Measurements from ENCODE around the gene CIAO2B.
A peak's percentile ranks its signal among the peaks of the same experiment; 100 is the strongest.

The CIAO2B gene

GRCh38 chr16:66919569-66920298 is 14.5 kb downstream of the CIAO2B start:
- no peak for DNase-seq

DNA sequence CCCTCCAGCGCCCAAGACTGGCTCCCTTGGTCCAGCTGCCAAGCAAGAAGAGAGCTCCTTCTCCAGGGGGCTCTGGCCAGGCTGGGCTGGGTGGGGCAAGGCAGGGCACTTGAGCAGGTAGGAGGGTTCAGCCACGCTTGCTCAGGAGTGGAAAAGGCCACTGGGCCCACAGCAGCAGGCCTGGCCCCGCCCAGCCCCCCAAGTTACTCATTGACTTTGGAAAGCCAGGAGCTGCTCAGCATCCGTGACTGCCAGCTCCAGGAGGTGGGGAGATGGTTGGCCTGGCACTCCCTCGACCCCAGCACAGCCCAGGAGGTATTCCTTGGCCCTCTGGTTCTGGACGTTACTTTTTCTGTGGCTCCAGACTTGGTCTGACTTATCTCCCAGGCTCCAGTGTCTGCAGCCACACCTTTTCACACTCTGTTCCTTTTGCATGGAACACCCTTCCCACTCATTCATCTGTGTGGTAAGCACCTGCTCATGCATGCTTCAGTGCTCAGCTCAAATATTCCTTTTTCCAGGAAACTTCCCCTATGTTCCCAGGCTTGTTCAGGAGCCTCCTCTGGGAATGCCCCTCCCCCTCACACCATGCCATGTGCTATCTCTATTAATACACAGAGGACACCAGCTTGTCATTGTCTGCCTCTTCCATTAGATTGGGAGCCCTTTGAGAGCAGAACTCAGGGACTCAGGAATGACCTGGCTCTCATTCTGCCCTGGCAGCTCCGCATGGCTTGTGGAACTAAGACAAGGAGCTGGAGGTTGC is 15.2 kb downstream of the CIAO2B start, which contains the start of gene CDH16:
Gene CDH16 (minus strand): TSS at position 83 of the 766 bp plus-strand sequence. CDS start 820 bp downstream, outside the sequence.
- DNase-seq = no peak

DNA sequence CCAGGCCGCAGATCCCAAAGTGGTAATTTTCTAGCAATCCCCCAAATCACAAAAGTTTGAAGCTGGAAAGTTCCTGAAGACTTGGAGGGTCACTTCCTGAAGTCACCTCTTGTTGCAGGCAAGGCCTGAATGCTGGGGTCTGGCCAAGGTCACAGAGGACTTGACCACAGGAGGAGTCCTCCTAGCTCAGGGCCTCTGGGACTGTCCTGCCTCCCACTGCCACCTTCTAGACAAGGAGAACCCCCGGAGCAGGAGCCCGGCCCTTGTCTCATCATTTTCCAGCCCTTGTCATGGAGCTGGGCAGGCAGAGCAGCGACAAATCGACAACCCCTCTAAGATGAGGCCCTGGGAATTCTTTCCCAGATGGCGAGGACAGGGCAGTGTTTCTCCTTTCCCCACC is 15.8 kb downstream of the CIAO2B start:
- no peak for DNase-seq

DNA sequence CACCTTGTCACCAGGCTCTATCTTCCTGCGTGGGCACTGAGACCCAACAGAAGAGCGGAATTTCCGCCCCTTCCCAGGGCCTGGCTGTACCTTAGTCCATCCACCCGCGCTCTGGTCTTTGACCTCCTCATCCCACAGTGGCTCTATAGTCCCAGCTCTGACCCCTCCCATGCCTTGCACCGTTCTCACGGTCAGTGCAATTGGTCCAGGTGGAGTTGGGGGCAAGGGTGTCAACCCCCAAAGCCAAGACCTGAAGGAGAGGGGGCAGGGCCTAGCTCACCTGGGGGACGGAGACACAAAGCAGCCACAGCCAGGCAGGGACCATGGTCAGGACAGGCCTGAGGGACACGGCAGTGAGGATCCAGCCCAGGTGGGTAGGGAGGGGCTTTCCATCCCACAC is 16.5 kb downstream of the CIAO2B start:
- no peak for DNase-seq

GRCh38 chr16:66916518-66916917 is 17.7 kb downstream of the CIAO2B start:
- no peak for DNase-seq

- no peak for DNase-seq
Observed at GRCh38 chr16:66915041-66915440, 19.2 kb downstream of the CIAO2B start.

DNA sequence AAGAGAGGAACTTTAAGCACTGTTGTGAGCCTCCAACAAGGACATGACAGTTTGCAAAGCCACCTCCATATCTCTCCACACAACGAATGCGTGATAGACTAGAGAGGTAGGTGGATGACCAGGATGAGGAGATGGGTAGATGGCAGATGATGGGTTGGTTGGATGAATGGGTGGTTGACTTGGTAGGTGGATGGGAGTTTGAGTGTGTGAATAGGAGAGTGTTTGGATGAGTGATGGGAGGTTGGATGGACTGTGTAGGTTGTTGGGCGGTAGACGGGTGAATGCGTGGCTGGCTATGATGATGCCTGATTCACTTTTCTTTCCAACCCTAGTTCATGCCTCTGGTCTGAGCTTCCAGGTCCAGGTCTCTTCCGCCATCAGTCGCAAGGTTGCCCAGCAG is 19.7 kb downstream of the CIAO2B start:
- no peak for DNase-seq

GRCh38 chr16:66913711-66914110 is 20.5 kb downstream of the CIAO2B start:
- DNase-seq = no peak

DNA sequence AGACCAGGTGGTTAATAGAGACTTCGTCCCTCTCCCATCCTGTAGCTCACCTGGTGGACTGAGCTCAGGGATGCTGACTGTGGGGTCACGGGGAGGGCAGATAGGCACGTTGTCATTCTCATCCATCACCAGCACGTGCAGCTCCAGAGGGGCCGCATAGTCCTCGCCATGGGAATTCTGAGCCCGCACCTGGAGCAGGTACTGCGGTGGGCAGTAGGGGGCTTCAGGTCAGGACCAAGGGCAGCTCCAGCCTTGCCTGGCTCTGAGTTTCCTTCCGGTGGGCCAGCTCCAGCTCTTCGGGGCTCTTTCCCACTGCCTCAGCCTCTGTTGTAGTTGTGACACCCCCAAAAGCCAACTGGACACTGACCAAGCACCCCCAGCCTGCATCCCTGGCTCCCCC is 21.1 kb downstream of the CIAO2B start:
- DNase-seq = no peak

GRCh38 chr16:66911801-66912200 is 22.4 kb downstream of the CIAO2B start:
- no peak for DNase-seq

- no peak for DNase-seq
Observed at GRCh38 chr16:66911112-66911511, 23.1 kb downstream of the CIAO2B start.

GRCh38 chr16:66910175-66910940 is 23.8 kb downstream of the CIAO2B start:
- no peak for DNase-seq

DNA sequence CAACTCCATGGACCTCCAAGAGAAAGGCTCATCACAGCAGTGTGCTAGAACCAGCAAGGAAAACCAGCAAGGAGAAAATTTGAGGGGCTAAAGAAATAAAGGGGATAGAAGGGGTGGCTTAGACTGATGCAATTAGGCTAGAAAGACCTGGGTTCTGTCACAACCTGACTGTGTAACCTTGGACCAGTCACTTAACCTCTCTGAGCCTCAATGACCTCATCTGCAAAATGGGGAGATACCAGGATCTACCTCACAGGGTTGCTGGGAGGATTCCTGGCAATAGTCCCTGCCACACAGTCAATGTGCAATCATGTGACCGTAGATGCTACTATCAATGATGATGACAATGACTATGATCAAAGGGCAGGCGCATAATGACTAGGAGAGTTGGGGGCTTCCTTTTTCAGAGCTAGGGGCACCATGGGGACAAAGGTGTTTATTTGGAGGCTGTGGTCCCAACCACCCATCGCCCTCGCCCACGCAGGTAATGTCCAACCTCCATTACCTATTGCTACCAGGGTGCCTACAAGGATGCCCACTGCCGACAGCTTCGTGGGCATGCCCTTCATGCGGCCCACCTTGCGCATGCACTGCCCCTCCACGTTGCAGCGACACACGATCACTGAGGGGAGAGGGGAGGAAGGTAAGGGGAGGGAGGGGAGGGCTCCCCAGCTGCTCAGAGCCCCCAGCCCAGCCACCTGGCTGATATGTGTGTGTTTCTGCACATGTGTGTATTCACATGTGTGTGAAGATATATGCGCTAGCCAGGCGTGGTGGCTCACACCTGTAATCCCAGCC is 25.2 kb downstream of the CIAO2B start:
- no peak for DNase-seq

- no peak for DNase-seq
Observed at GRCh38 chr16:66908116-66908515, 26.1 kb downstream of the CIAO2B start.

DNA sequence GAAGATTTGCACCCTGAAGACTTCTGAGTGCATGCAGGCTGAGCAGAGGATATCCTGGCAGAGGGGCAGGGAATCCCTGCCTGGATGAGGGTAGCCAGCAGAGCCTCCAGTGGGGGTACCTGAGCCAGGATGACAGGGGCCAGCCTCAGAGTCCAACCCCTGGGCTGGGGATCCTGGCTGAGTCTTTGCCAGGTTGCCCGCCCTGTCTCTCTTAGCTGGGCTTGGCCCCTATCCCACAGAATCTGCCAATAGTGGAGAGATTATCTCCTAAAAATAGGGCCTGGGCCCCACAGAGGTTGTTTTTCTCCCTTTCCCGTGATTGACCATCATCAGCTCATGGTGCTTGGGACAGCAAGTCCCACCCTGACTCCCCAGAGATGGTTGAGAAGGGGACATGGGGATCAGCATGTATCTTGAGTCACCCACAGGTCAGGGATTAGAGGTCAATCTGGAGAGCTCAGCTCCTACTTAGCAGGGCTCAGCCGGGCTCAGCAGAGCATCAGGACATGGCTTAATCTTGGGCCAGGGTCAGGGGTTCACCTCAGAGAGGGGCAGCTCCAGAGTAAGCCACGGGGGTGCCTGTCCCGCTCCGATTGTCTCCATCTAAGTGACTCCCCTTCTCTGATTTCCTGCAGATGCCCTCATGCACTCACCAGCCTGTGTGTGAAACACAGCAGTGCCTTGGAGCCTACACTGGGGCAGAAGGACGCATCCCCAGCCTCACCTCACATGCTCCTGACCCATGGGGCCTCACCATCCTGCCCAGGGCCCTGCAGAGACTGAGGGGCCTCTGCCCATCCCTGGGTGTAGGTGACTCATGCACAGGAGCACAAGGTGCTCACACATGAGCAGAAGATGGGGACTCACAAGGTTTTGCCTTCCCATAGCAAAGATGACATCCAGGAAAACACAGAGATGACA is 27.0 kb downstream of the CIAO2B start:
- DNase-seq = no peak

DNA sequence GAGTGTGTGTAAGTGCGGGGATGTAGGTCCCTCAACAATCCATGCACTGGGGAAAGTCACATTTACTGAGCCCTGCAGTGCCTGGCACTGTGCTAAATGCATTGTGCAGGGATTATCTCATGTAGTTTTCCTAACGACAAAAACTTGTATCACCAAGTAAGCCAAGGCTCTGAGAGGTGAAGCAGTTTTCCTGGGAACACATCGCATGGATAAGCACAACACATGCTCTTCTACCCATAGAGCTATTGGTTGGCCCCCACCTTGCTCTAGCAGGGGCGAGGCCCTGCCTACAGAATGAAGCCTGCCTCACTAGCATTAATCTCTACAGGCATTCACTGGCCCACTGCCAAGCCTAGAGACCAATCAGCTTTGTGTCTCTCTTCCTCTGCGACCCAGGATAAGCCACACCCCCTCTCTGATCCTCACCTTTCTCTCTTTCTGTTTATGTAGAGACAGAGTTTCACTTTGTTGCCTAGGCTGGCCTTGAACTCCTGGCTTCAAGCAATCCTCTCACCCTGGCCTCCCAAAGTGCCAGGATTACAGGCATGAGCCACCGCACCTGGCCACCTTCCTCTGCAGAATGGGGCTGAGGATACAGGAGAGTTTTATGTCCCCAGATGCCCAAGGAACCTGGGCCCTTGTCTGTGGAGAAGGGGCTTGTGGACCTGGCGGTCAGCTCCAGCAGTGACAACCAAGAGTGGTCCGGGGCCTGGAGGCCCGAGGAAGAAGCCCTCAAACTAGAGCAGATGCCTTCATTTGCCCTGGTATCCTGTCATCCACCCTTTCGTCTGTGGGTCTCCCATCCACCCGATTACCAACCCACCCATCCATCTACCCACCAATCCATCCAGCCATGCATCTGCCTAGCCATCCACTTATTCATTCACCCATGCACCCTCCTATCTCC is 28.3 kb downstream of the CIAO2B start:
- peak; percentile 22 to 28 for DNase-seq

DNA sequence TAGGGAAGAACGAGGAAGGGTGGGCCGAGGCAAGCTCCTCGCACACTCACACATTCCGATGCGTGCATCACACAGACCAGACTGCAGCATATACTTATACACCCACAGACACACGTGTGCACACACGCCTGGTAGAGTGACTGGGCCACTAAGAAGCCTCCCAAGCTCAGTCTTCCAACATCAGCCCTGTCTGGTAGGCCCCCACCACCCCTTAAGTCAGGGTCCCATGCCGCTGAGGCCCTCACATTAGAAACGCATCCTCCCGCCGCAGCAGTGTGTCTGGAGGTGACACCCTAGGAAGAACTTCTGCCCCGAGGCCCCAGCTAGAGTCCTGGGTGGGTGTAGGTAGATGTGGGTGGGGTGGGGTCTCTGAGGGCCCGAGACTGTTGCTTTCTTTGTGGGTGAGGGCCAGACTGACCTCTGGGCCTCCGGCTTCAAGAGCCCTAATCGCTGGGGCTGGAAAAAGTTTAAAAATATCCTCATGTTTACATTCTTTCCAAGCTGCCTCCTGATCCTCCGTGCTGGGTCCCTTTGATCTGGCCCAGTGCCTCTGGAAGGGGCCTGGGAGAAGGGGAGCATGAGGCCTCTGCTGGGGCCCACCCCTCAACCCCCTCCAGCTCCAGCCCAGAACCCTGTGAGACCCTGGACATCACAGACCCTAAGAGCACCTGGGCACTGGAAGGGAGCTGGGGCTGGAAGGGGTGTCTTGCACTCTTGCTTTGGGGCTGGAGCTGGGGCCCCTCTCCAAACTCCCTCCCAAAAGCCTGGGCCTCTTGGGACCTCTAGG is 29.2 kb downstream of the CIAO2B start:
- DNase-seq = no peak

DNA sequence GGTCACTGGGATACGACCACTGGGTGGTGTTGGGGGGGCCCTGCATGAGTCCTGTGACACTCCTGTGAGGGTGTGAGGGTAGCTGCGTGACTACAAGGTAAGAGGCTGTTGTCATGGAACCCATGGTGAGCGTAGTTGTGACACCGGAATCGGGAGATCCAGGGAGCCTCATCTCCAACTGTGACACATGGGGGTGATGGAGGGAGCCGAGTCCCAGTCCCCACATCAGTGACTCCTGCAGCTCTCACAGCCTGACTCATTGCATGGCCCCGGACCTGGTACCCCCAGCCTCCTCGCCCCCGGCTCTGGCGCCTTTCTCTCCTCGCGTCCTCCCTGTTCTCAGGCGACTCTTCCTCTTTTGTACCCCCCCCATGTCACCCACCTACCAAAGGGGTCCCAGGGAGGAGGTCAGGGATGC is 29.8 kb downstream of the CIAO2B start:
- no peak for DNase-seq
